ENCODE data around the gene PIN4.

Gene PIN4

GRCh38 chrX:72243472-72243871 lies 61.9 kb downstream of the PIN4 start:
- H3K4me3 ChIP-seq (ENCODE audit: insufficient read depth, low read length, poor library complexity, severe bottlenecking): no peak overlapping the region
- TF ChIP-seq EZH2phosphoT487 (conservative IDR thresholded peaks at IDR 0.05; ENCODE audit: low read length) (no peak), CTCF (IDR thresholded peaks at IDR 0.05; ENCODE audit: insufficient read depth, low read length, poor library complexity, severe bottlenecking) (no peak)
- H3K27ac ChIP-seq (ENCODE audit: low read depth, low read length): no peak overlapping the region
- H3K9ac ChIP-seq (ENCODE audit: low read length): no peak overlapping the region
- H3K9me2 ChIP-seq (replicated peaks; ENCODE audit: insufficient read depth, low read length): no peaks in the 10 kb centered on the region
- no peaks in the 10 kb centered on the region for H3F3A ChIP-seq (ENCODE audit: insufficient read depth)
- H4K20me1 ChIP-seq (ENCODE audit: low read depth, low read length): no peaks in the 10 kb centered on the region
- H3K27me3 ChIP-seq (ENCODE audit: low read length): no peaks in the 10 kb centered on the region
- no peaks in the 10 kb centered on the region for H3K36me3 ChIP-seq (ENCODE audit: low read length)
- no peak overlapping the region for H3K4me2 ChIP-seq (ENCODE audit: low read depth, low read length, poor library complexity, severe bottlenecking)
- H3K79me2 ChIP-seq (ENCODE audit: insufficient read depth, low read length): peaks cover 2% of the 10 kb centered on the region
- no peaks in the 10 kb centered on the region for H3K9me3 ChIP-seq (ENCODE audit: insufficient read depth, low read length)
- H2AFZ ChIP-seq (ENCODE audit: low read depth, low read length, severe bottlenecking): peak overlapping the region; percentile 13

GRCh38 chrX:72245461-72246089 lies 64.0 kb downstream of the PIN4 start:
- no peaks in the 10 kb centered on the region for H4K20me1 ChIP-seq (ENCODE audit: low read depth, low read length)
- no peak overlapping the region for H2AFZ ChIP-seq (ENCODE audit: low read depth, low read length, severe bottlenecking)
- H3K9ac ChIP-seq (ENCODE audit: low read length): no peak overlapping the region
- no peak overlapping the region for H3K4me3 ChIP-seq (ENCODE audit: insufficient read depth, low read length, poor library complexity, severe bottlenecking)
- no peaks in the 10 kb centered on the region for H3K27me3 ChIP-seq (ENCODE audit: low read length)
- no peaks in the 10 kb centered on the region for H3F3A ChIP-seq (ENCODE audit: insufficient read depth)
- TF ChIP-seq EZH2phosphoT487 (conservative IDR thresholded peaks at IDR 0.05; ENCODE audit: low read length): no peak
- TF ChIP-seq CTCF (IDR thresholded peaks at IDR 0.05; ENCODE audit: insufficient read depth, low read length, poor library complexity, severe bottlenecking): peak; percentile 52
- H3K9me2 ChIP-seq (replicated peaks; ENCODE audit: insufficient read depth, low read length): no peaks in the 10 kb centered on the region
- no peaks in the 10 kb centered on the region for H3K36me3 ChIP-seq (ENCODE audit: low read length)
- H3K4me2 ChIP-seq (ENCODE audit: low read depth, low read length, poor library complexity, severe bottlenecking): no peak overlapping the region
- no peaks in the 10 kb centered on the region for H3K79me2 ChIP-seq (ENCODE audit: insufficient read depth, low read length)
- no peak overlapping the region for H3K27ac ChIP-seq (ENCODE audit: low read depth, low read length)
- H3K9me3 ChIP-seq (ENCODE audit: insufficient read depth, low read length): no peaks in the 10 kb centered on the region

- Histone ChIP-seq H4K20me1 (ENCODE audit: low read depth, low read length) (no peaks in the 10 kb centered on the region), H2AFZ (ENCODE audit: low read depth, low read length, severe bottlenecking) (no peak overlapping the region), H3K9ac (ENCODE audit: low read length) (no peak overlapping the region), H3K9me2 (replicated peaks; ENCODE audit: insufficient read depth, low read length) (no peaks in the 10 kb centered on the region), H3F3A (ENCODE audit: insufficient read depth) (no peaks in the 10 kb centered on the region), H3K36me3 (ENCODE audit: low read length) (no peaks in the 10 kb centered on the region), H3K4me2 (ENCODE audit: low read depth, low read length, poor library complexity, severe bottlenecking) (no peak overlapping the region), H3K27me3 (ENCODE audit: low read length) (no peaks in the 10 kb centered on the region), H3K4me3 (ENCODE audit: insufficient read depth, low read length, poor library complexity, severe bottlenecking) (no peak overlapping the region), H3K27ac (ENCODE audit: low read depth, low read length) (no peak overlapping the region), H3K79me2 (ENCODE audit: insufficient read depth, low read length) (no peaks in the 10 kb centered on the region), H3K9me3 (ENCODE audit: insufficient read depth, low read length) (no peaks in the 10 kb centered on the region)
- TF ChIP-seq CTCF (IDR thresholded peaks at IDR 0.05; ENCODE audit: insufficient read depth, low read length, poor library complexity, severe bottlenecking) (no peak), EZH2phosphoT487 (conservative IDR thresholded peaks at IDR 0.05; ENCODE audit: low read length) (no peak)
Observed at GRCh38 chrX:72247206-72247942, 65.8 kb downstream of the PIN4 start.
